Vagina (tissue), 2 donors: ENCODE data around the gene RBM25.

Experiments
- POLR2A ChIP-seq, 2 donors: fragments of 450-650 bp; IDR thresholded peaks; one replicate each; pipeline ENCODE4 v1.6.1; 2017; ENCODE audit warnings: antibody characterized with exemption in 2 of 2, mild to moderate bottlenecking in 2 of 2, moderate library complexity in 2 of 2
- TF ChIP-seq, protein P1 (sequence below), 3 experiments: fragments of 450-650 bp in 2 of 3; fragments of 200-600 bp in 1 of 3; sonication (generic) in 1 of 3; IDR thresholded peaks; one replicate each; pipeline ENCODE4 v1.5.1; 2017 to 2019; ENCODE audit warnings: antibody characterized with exemption in 3 of 3, mild to moderate bottlenecking in 2 of 3, moderate library complexity in 2 of 3

DNA sequence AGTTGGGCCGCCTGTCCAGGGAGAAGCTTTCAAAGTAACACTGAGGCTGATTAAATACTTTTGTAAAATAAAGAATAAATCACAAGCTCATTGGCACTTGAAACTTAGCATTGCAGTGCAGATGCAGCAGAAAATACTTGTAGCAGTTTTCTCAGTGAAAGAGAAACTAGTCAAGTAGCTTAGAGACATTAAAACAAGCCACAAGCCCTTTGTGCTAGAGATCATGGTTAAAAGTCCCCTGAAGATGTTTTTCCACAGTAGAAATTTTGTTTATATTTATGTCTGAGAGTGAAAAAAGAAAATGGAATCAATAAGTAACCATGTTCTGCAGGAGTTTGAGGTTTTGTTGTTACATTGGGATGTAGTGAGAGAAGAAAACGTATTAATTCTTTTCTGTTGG, 83.9 kb downstream of the RBM25 start:
- no peak for TF ChIP-seq POLR2A (IDR thresholded peaks at IDR 0.05)
- TF ChIP-seq, protein P1, sequence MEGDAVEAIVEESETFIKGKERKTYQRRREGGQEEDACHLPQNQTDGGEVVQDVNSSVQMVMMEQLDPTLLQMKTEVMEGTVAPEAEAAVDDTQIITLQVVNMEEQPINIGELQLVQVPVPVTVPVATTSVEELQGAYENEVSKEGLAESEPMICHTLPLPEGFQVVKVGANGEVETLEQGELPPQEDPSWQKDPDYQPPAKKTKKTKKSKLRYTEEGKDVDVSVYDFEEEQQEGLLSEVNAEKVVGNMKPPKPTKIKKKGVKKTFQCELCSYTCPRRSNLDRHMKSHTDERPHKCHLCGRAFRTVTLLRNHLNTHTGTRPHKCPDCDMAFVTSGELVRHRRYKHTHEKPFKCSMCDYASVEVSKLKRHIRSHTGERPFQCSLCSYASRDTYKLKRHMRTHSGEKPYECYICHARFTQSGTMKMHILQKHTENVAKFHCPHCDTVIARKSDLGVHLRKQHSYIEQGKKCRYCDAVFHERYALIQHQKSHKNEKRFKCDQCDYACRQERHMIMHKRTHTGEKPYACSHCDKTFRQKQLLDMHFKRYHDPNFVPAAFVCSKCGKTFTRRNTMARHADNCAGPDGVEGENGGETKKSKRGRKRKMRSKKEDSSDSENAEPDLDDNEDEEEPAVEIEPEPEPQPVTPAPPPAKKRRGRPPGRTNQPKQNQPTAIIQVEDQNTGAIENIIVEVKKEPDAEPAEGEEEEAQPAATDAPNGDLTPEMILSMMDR (IDR thresholded peaks at IDR 0.05): no peak
